ENCODE measurements around the gene BMP2. TPM values are rescaled to one million over a fixed set of nuclear protein-coding genes. Genes with fewer than 3 reads are reported as not detected.

The BMP2 gene
- total and polyA plus RNA-seq, 2 donors from 2014 or later = 3.3 to 8.7 TPM

DNA sequence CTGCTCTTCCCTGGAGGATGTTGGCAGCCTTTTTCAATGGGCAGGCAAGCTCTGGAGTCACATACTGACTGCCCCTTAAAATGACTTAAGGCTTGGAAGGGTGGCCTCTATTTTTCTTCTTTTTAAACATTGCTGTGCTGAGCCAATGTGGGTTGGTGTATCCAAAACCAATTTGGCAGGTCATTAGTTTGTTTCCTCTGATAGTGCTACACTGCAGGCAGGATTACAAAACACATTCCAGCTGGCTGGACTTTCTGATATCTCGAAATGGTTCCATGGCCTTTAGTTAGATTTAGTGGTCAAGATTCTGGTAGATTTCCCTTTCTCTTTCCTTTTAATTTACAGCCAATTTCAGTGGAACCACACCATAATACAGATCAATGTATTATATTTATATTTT is 28.1 kb upstream of the BMP2 start:
- peak in 1 of 5 donors; percentile 27 for DNase-seq
- intact Hi-C loops (cut with DNase I) = no loop called here
- no peaks in the 10 kb centered on the region for H3K9me3 ChIP-seq (ENCODE audit: control insufficient read depth in 2 of 3, insufficient read depth in 1 of 3, low read length in 3 of 3)

DNA sequence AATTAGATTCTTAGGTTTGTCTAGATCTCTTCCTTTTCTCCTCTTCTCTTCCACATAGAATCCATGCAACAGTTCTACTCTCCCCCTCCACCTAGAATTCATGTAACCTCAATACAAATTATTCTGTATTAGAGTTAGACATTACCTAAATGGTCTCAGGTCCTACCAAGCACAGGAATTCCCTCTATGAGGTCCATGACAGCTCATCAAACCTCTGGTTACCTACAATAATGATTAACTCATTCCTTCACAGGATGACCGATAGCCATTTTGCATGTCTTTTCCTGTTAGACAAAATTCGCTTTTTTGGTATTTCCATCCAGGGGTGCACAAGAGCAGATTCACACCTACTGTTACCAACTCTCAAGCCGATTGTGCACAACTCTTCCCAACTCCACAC is 27.4 kb upstream of the BMP2 start:
- FAIRE-seq = no peak
- no peaks in the 10 kb centered on the region for H3K9me3 ChIP-seq (ENCODE audit: control insufficient read depth in 2 of 3, insufficient read depth in 1 of 3, low read length in 3 of 3)
- DNase-seq = no peak
- no peaks in the 10 kb centered on the region for H3K36me3 ChIP-seq (ENCODE audit: control insufficient read depth in 2 of 3, insufficient read depth in 3 of 3, low read length in 3 of 3)
- no peak overlapping the region for H3K4me3 ChIP-seq (ENCODE audit: low read length in 3 of 3)
- H3K27me3 ChIP-seq (ENCODE audit: control insufficient read depth, insufficient read depth, low read length) = no peaks in the 10 kb centered on the region
- TF ChIP-seq, protein P1, sequence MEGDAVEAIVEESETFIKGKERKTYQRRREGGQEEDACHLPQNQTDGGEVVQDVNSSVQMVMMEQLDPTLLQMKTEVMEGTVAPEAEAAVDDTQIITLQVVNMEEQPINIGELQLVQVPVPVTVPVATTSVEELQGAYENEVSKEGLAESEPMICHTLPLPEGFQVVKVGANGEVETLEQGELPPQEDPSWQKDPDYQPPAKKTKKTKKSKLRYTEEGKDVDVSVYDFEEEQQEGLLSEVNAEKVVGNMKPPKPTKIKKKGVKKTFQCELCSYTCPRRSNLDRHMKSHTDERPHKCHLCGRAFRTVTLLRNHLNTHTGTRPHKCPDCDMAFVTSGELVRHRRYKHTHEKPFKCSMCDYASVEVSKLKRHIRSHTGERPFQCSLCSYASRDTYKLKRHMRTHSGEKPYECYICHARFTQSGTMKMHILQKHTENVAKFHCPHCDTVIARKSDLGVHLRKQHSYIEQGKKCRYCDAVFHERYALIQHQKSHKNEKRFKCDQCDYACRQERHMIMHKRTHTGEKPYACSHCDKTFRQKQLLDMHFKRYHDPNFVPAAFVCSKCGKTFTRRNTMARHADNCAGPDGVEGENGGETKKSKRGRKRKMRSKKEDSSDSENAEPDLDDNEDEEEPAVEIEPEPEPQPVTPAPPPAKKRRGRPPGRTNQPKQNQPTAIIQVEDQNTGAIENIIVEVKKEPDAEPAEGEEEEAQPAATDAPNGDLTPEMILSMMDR (IDR thresholded peaks at IDR 0.05; ENCODE audit: borderline replicate concordance, extremely low read depth, insufficient read depth) = no peak
- H3K9ac ChIP-seq (ENCODE audit: low read length in 3 of 3) = no peak overlapping the region
- peaks cover 3 to 7% (median 5%) of the 10 kb centered on the region in 3 donors for H3K4me1 ChIP-seq (ENCODE audit: control insufficient read depth in 2 of 3, insufficient read depth in 2 of 3, low read depth in 1 of 3, low read length in 3 of 3)
- no peak overlapping the region for H3K27ac ChIP-seq (ENCODE audit: low read depth in 2 of 2, low read length in 2 of 2)
- intact Hi-C loops (cut with DNase I) = no loop called here

More for the DNA sequence above, 28.1 kb upstream of the BMP2 start:
- Histone ChIP-seq H3K4me3 (ENCODE audit: low read length in 3 of 3) (no peak overlapping the region), H3K27ac (ENCODE audit: low read depth in 2 of 2, low read length in 2 of 2) (no peak overlapping the region), H3K4me1 (ENCODE audit: control insufficient read depth in 2 of 3, insufficient read depth in 2 of 3, low read depth in 1 of 3, low read length in 3 of 3) (peaks cover 3 to 7% (median 5%) of the 10 kb centered on the region in 3 donors), H3K36me3 (ENCODE audit: control insufficient read depth in 2 of 3, insufficient read depth in 3 of 3, low read length in 3 of 3) (no peaks in the 10 kb centered on the region), H3K9ac (ENCODE audit: low read length in 3 of 3) (no peak overlapping the region), H3K27me3 (ENCODE audit: control insufficient read depth, insufficient read depth, low read length) (no peaks in the 10 kb centered on the region)
- no peak for FAIRE-seq
- TF ChIP-seq, protein P1 (IDR thresholded peaks at IDR 0.05; ENCODE audit: borderline replicate concordance, extremely low read depth, insufficient read depth) = no peak

DNA sequence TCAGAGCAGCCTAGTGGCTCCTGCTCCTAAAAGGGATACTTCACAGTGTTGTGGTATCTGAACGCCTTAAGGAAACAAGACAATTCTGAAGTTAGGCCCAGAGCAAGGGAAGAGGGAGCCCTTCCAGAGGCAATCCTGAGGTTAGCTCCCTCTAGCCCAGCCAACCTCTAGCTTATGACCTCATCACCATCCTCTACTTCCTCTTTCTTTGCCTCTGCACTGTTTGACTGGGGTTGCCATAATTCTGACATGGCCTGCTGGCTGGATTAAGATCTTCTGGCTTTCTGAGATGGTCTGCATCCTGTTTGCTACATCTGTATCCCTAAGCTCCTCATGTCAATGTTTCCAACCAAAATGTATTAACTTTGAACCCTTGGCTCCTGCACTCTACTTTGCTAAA is 23.3 kb upstream of the BMP2 start:
- Histone ChIP-seq H3K9me3 (ENCODE audit: control insufficient read depth in 2 of 3, insufficient read depth in 1 of 3, low read length in 3 of 3) (no peaks in the 10 kb centered on the region), H3K4me3 (ENCODE audit: low read length in 3 of 3) (no peak overlapping the region), H3K27me3 (ENCODE audit: control insufficient read depth, insufficient read depth, low read length) (no peaks in the 10 kb centered on the region), H3K36me3 (ENCODE audit: control insufficient read depth in 2 of 3, insufficient read depth in 3 of 3, low read length in 3 of 3) (no peaks in the 10 kb centered on the region), H3K4me1 (ENCODE audit: control insufficient read depth in 2 of 3, insufficient read depth in 2 of 3, low read depth in 1 of 3, low read length in 3 of 3) (no peaks in the 10 kb centered on the region), H3K9ac (ENCODE audit: low read length in 3 of 3) (no peak overlapping the region), H3K27ac (ENCODE audit: low read depth in 2 of 2, low read length in 2 of 2) (no peak overlapping the region)
- TF ChIP-seq, protein P1 (IDR thresholded peaks at IDR 0.05; ENCODE audit: borderline replicate concordance, extremely low read depth, insufficient read depth) = no peak
- FAIRE-seq (no peak), DNase-seq (no peak)
- intact Hi-C loops (cut with DNase I) = no loop called here

DNA sequence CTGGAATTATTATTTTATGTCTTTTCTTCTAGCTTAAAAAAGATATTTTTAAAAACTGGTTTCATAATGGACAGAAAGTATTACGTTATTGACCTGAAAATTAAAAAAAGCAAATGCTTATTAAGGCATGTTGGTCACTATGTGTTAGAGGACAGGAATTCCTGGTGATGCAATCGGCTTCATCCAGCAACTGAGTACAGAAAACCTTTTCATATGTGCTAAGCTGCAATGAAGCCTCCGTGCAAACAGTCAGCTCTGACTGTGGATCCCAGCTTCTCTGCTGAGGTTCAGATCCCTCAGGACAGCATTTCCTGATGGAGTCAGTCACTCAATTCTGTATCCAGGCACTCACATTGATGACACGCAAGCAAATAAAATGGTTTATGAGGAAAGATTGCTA is 22.7 kb upstream of the BMP2 start:
- Histone ChIP-seq H3K27me3 (ENCODE audit: control insufficient read depth, insufficient read depth, low read length) (no peaks in the 10 kb centered on the region), H3K4me1 (ENCODE audit: control insufficient read depth in 2 of 3, insufficient read depth in 2 of 3, low read depth in 1 of 3, low read length in 3 of 3) (no peaks in the 10 kb centered on the region), H3K9ac (ENCODE audit: low read length in 3 of 3) (no peak overlapping the region), H3K36me3 (ENCODE audit: control insufficient read depth in 2 of 3, insufficient read depth in 3 of 3, low read length in 3 of 3) (no peaks in the 10 kb centered on the region), H3K27ac (ENCODE audit: low read depth in 2 of 2, low read length in 2 of 2) (no peak overlapping the region), H3K4me3 (ENCODE audit: low read length in 3 of 3) (no peak overlapping the region), H3K9me3 (ENCODE audit: control insufficient read depth in 2 of 3, insufficient read depth in 1 of 3, low read length in 3 of 3) (no peaks in the 10 kb centered on the region)
- DNase-seq = no peak
- TF ChIP-seq, protein P1 (IDR thresholded peaks at IDR 0.05; ENCODE audit: borderline replicate concordance, extremely low read depth, insufficient read depth) = no peak
- intact Hi-C loops (cut with DNase I) = no loop called here
- FAIRE-seq = no peak

All from kidney (tissue), 14 donors.